Brain microvascular endothelial cell (primary cell): ENCODE results near the gene PGRMC2.
"Not testable (repeated sequence)": the region's sequence is repeated elsewhere in the genome, so short reads cannot be mapped to it uniquely, and the experiment has no call there.

ENCODE experiments used
- DNase-seq: peaks from one replicate; pipeline ENCODE4 v3.0.0-alpha.2; 2020
- H3K27ac ChIP-seq: fragments of 250-450 bp; sonication (Bioruptor Pico); 2 replicates; pipeline ENCODE4 v1.5.1; 2020; ENCODE audit warnings: mild to moderate bottlenecking, moderate library complexity
- H3K27me3 ChIP-seq: fragments of 250-450 bp; sonication (Bioruptor Pico); replicated peaks from 2 replicates; pipeline ENCODE4 v1.5.1; 2020; ENCODE audit warnings: mild to moderate bottlenecking
- H3K36me3 ChIP-seq: fragments of 250-450 bp; sonication (Bioruptor Pico); replicated peaks from 2 replicates; pipeline ENCODE4 v1.5.1; 2020; ENCODE audit warnings: mild to moderate bottlenecking
- H3K4me3 ChIP-seq: 2 replicates; pipeline ENCODE4 v1.5.1; 2011; ENCODE audit warnings: low read depth, mild to moderate bottlenecking, control low read depth, low read length, moderate library complexity
- in situ Hi-C: cut with HindIII; loops from 2 replicates; pipeline ENCODE4 v1.10.0; 2017; ENCODE audit warnings: low sequenced_read_pairs, low pct_ligation_motif_present
- TF ChIP-seq, protein P1 (sequence below): IDR thresholded peaks from 2 replicates; pipeline ENCODE4 v1.5.1; 2011; ENCODE audit warnings: low read depth, mild to moderate bottlenecking, moderate library complexity, low read length, control low read depth, inconsistent platforms; ENCODE audit errors: missing control alignments

Gene PGRMC2

DNA sequence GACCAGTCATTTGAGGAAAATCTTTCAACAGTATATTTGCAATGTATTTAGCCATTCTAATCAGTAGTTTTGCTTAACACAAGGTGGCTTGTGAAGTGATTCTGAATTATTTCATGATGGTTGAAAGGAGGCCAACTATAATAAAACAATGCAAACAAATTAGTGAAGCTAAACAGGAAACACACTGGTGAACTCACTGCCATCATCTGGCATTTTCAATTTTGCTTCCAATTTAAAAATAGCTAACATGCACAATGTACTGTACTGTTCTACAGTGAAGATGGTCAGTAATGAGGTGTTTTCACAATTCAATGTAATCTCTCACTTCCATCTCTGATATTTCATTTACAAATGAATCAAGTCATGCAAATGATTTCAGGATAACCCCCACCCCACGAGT, 31.1 kb downstream of the PGRMC2 start:
- H3K36me3 ChIP-seq = no peaks in the 10 kb centered on the region
- no peaks in the 10 kb centered on the region for H3K27me3 ChIP-seq
- no peak overlapping the region for H3K4me3 ChIP-seq
- DNase-seq = no peak
- no peak overlapping the region for H3K27ac ChIP-seq
- TF ChIP-seq, protein P1, sequence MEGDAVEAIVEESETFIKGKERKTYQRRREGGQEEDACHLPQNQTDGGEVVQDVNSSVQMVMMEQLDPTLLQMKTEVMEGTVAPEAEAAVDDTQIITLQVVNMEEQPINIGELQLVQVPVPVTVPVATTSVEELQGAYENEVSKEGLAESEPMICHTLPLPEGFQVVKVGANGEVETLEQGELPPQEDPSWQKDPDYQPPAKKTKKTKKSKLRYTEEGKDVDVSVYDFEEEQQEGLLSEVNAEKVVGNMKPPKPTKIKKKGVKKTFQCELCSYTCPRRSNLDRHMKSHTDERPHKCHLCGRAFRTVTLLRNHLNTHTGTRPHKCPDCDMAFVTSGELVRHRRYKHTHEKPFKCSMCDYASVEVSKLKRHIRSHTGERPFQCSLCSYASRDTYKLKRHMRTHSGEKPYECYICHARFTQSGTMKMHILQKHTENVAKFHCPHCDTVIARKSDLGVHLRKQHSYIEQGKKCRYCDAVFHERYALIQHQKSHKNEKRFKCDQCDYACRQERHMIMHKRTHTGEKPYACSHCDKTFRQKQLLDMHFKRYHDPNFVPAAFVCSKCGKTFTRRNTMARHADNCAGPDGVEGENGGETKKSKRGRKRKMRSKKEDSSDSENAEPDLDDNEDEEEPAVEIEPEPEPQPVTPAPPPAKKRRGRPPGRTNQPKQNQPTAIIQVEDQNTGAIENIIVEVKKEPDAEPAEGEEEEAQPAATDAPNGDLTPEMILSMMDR = no peak
- in situ Hi-C loops = no loop called here

DNA sequence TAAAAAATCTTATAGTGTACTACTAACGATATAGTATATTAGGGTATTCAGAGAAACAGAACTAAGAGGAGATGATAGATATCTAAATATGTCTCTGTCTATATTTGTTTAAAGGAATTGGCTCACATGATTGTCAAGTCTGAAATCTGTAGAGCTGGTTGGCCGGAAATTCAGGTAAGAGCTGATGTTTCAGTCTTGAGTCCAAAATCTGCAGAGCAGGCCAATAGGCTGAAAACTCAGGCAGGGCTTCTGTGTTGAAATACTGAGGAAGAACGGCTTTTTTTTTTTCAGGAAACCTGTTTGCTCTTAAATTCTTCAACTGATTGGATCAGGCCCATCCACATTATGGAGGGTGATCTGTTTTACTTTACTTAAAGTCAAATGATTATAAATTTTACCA, 31.7 kb downstream of the PGRMC2 start:
- Histone ChIP-seq H3K4me3 (no peak overlapping the region), H3K27ac (no peak overlapping the region), H3K27me3 (no peaks in the 10 kb centered on the region), H3K36me3 (no peaks in the 10 kb centered on the region)
- in situ Hi-C loops = no loop called here
- no peak for DNase-seq
- TF ChIP-seq, protein P1 = no peak

DNA sequence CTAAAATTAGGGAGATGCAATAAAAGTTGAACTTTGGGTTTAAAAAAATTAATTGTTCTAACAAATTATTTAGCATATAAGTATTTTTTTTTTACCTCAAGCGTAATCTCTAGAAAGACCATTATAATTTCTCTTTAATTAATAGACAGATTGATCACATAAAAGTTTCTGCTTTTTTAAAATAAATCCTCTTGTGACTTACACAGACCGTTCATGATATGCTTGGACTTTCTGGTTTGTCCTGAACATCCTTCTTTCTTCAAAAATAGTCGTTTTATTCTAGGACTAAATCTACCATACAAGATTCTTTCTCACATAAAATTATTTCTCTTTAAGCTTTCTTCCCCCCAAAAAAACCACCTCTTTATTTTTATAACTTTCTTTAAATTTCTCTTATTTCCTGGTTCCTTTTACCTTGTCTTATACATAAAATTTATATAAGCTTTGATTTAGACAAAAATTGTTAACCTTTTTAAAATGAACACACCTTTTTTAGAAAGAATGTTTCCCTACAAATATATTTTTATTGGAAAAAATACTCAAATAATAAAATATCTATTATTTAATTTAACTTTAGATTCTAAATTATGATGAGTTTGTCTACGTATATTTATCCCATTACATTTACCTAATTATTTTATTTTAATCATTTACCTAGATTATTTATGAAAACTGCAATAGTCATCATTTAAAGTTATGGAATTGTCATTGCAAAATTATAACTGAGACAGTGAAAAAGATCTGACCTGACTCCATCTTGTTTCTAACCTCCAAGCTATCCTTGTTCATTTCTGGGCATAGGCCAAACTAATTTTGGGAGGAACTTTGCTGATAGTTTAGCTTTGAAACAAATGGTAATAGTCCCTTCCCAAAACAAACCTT, 37.6 kb downstream of the PGRMC2 start:
- in situ Hi-C loops = no loop called here
- H3K36me3 ChIP-seq = no peaks in the 10 kb centered on the region
- H3K4me3 ChIP-seq = no peak overlapping the region
- H3K27me3 ChIP-seq = no peaks in the 10 kb centered on the region
- H3K27ac ChIP-seq = no peak overlapping the region
- DNase-seq = no peak
- TF ChIP-seq, protein P1 = no peak

DNA sequence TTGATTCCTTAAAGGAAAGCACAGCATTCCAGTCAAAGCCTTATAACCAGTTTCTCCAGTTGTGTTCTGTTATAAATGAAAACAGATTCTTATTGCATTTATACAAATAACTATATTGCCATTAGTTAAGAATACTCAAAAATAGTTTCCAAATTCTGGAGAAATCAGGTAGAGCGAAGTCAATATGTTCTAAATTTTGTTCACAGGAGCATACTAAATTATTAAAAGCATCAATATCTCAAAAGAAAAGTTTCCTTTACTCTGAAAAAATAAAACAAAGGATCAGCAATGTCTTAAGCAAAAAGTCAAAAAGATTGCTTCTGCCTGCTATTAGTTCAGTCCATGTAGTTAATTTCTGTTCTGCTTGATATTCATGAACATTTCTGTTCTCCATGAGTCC, 39.7 kb downstream of the PGRMC2 start:
- in situ Hi-C loops = no loop called here

DNA sequence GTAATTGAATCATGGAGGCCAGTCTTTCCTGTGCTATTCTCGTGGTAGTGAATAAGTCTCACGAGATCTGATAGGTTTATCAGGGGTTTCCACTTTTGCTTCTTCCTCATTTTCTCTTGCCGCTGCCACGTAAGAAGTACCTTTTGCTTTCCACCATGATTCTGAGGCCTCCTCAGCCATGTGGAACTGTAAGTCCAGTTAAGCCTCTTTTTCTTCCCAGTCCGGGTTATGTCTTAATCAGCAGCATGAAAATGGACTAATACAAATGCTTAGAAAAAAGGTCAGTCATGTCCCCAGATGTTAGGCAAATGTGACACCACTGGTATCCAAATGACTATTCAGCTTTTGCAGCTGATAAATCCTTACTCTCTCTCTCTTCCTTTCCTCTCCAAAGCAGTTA, 42.2 kb downstream of the PGRMC2 start:
- DNase-seq, H3K4me3 ChIP-seq, H3K27me3 ChIP-seq, H3K27ac ChIP-seq, H3K36me3 ChIP-seq, in situ Hi-C loops: not testable (repeated sequence)

More for the DNA sequence above, 39.7 kb downstream of the PGRMC2 start:
- no peak overlapping the region for H3K4me3 ChIP-seq
- H3K27me3 ChIP-seq = no peaks in the 10 kb centered on the region
- H3K27ac ChIP-seq = no peak overlapping the region
- no peak for DNase-seq
- H3K36me3 ChIP-seq = no peaks in the 10 kb centered on the region
- TF ChIP-seq, protein P1 = no peak

DNA sequence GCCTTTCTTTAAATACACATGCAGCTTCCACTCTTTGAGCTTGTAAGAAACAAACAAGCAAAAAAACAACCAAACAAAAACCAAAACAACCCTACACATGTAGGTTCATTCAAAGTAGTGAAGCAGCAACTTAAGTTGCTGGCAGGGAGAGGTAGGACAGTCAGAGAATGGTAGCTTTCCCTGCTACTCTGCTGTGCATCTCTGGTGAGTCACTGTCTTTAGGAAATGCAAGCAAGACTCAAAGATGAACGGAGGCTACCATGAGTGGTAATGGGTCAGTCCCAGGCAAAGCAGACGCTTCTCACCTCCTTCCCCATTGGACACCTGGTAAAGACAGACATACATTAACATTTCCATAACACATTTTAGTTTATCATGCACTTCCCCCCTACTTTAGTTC, 43.2 kb downstream of the PGRMC2 start:
- H3K4me3 ChIP-seq = no peak overlapping the region
- TF ChIP-seq, protein P1 = no peak
- H3K27me3 ChIP-seq = no peaks in the 10 kb centered on the region
- H3K27ac ChIP-seq = no peak overlapping the region
- no peaks in the 10 kb centered on the region for H3K36me3 ChIP-seq
- DNase-seq = peak; percentile 47
- in situ Hi-C loops = no loop called here
